Stimulated activated CD4-positive, alpha-beta T cell treated with anti-CD3 and anti-CD28 coated beads, TNF-alpha, amount 100 ng/mL, for 4 hours (primary cell): ENCODE measurements around the gene HDHD5.
"Not testable (repeated sequence)": the region's sequence is repeated elsewhere in the genome, so short reads cannot be mapped to it uniquely, and the experiment has no call there.

Source experiments
- DNase-seq, 3 experiments: peaks; one replicate each; pipeline ENCODE4 v3.0.0-alpha.2; 2020; ENCODE audit warnings: low read depth in 3 of 3

HDHD5 gene

DNA sequence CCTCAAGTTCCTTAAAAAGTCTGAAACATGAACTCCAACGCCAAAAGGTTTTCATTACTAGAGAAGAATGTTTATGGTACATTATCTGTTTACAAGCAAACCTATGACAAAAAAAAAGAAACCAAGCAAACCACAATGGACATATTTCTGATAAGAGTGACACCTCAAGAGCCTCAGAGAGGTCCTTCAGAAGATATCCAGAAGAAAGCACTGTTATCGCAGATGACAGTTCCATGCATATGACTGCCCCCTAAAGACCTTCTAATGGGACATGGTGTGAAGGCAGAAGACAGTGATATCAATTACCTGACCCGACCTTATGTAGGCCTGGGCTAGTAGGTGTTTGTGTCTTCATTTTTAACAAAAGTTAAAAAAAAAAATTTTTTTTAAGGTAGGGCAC lies 3.1 kb downstream of the HDHD5 start:
- no peak for DNase-seq

DNA sequence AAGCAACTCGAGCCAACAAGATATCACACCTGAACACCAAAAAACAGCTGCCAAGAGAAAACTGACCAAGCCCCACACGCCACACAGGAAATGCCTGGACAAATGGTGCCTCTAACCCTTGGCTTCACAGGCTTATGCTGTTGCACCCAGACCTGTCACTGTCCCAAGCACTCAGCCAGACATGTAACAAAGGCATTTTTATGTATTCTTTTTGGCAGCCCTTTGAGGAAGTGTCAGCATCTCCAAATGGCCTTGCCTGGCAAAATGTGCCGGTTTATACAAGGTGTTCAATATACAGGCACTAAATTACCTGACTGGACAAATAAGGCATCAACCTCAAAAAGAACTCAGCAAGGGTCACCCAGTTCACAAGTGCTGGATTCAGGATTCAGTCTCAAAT lies 6.1 kb downstream of the HDHD5 start:
- no peak for DNase-seq

DNA sequence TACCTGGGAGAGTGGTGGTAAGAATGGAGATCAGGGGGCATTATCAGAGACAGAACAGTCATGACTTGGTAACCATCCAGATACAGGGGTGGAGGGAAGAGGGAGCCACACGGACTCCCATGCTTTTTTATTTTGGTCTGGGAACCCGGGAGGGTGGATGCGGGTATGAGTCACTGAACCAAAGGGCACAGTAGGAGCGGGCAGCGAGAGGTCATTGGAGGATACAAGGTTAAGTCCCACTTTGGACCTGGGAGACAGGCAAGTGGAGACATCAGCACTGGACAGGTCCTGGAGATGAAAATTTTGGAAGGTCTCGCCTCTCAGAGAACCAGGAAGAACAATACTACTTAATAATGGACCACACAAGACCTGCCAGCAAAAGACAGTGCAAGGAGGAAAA lies 6.7 kb downstream of the HDHD5 start:
- DNase-seq, result no peak

DNA sequence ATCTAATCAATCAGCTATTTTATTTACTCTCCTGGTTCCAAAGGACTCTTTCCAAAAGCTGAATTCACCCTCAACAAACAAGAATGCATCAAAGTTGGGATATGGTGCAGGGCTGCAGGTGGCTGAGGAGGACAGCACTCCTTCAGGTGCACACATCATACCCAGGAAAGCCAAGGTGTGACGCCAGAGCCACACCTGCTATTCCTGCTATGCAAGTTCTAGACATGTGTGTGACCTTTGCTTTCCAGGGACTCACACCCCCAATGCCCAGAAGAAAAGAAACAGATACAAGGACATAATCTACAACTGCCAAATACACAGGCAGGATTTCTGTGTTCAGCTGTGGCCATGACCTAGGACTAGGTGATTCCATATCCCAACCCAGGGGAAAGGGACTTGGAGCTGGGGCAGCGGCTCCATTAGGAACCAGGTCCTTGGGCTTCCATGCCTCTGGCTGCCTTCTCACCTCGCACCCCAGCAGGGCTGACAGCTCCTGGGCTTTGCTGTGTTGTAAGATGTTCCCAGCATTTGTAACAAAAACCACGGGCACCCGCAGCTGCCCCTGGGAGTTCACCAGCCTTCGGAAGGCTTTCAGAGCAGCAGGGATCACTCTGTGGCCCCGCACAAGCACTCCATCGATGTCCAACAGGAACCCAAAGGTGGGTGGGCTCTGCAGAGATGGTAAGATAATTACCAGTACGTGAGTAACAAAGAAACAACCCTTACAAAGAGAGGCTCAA lies 9.8 kb downstream of the HDHD5 start:
- DNase-seq, result no peak

DNA sequence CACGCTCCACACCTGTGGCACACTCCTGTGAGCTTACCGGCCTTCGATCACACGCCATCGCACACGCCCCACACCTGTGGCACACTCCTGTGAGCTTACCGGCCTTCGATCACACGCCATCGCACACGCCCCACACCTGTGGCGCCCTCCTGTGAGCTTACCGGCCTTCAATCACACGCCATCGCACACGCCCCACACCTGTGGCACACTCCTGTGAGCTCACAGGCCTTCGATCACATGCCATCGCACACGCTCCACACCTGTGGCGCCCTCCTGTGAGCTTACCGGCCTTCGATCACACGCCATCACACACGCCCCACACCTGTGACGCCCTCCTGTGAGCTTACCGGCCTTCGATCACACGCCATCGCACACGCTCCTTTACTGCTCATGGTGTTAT lies 11.6 kb downstream of the HDHD5 start:
- not testable (repeated sequence) for DNase-seq

DNA sequence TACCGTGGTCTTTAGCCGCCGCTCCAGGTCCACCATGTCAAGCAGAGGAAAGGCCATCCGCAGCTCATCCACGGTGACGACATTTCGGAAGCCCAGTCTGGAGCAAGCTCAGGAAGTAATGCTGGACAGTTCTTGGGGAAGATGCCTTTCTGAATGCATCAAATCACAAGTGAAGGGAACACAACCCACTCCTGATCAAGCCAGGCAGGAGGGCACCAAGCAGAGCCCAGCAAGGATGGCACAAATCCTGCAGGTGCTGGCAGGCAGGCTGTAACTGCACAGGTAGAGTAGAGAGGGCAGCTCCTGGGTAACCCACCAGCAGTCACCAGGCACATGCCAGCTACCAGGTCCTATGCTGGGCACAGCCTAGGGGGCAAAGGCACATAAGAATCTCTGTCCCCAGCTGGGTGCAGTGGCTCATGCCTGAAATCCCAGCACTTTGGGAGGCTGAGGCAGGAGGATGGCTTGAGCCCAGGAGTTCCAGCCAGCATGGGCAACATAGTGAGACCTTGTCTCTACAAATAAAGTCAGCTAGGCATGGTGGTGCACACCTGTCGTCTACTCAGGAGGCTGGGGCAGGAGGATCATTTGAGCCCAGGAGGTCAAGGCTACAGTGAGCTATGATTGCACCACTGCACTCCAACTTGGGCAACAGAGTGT lies 13.9 kb downstream of the HDHD5 start:
- DNase-seq, result no peak

DNA sequence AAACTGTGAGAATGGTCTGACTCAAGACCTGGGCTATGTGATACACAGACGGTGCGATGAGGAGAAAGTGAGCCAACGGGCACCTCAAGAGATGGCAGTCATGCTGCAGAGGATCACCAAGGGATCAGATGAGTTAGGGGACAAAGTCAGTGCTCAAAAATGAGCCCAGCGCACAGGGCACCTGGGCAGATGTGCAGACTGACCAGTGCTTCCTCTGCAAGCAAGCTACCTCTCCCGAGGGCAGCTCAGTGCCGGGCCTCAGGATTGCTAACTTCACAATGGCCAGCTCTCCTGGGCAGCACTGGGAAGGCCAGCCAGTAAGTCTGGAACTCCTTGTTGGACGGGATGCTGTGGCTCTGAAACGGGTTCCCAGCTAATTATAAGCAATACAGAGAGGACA lies 15.3 kb downstream of the HDHD5 start:
- no peak for DNase-seq

DNA sequence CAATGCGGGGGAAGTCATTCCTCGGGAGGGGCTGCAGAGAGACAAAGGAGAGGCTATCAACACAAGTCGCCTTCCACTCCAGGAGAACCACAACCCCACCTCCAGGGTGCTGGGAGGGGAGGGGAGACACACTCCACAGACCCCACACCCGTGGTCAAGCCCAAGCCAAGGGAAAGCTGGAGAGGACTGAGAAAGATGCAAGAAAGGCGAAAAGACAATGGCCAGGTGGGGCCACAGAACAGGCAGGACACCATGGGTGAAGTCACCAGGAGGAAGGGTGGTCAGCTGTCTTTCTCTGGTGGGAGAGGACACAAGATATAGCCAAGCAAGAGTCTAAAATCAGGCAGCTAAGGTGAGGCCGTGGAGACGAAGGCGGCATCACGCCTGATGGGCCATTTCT lies 16.0 kb downstream of the HDHD5 start:
- no peak for DNase-seq

DNA sequence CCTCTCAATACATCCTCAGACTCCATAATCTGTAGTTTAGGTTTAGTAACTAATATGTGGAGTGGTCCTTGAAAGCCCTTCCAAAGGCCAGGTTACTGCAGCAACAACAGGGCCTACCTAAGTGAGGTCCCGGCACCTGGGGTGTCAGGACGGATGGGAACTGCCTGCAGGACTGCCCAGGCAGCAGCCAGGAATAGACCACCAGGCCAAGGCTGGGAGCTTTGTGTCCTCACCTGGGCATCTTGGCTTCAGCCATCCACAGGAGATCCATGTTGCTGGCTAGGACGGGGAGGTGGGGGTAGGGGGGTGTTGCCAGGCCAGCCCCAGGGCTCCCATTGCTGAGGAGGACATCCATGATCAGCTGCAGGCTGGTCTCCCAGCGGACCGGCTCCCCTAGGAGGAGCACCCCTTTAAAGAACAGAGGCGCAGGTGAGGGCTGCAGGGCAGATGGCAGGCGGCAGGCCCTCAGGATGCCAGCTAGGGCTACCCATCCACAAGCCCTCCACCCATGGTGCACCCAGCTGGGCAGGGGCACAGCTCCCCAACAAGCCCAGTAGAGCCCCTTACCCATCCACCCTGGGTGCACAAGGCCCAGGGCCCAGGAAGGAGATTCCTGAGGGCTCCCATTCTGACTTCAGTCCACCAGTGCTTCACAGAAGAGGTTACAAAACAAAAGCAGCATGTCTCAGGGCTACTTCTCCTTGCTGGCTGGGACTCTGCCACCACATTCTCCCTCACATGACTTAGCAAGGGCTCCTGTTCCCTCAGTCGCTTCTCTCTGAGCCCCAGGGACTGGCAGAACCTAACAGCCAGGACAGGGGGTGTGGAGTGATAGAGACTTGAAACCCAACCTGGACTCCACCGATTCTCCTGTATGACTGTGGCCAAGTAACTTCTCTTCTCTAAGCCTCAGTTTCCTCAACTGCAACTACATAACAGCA lies 18.0 kb downstream of the HDHD5 start:
- DNase-seq, result no peak

DNA sequence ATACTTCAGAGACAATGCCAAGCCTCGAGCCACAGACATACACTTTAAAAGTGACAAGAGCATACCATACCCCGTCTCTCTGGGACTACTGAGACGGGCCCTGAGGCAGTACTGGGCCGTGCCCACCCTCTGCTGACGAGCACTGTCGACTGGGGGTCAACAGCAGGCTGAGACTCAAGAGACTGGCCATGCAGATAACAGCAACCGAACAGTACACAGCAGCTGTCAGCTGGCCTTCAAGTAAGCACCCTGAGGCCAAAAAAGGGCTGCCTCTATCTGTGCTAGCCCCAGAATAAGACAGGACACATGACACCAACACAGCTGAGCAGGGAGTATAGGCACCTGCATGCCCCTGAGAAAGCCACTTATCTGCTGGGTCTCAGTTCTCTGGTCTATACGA lies 19.1 kb downstream of the HDHD5 start:
- DNase-seq, result no peak

DNA sequence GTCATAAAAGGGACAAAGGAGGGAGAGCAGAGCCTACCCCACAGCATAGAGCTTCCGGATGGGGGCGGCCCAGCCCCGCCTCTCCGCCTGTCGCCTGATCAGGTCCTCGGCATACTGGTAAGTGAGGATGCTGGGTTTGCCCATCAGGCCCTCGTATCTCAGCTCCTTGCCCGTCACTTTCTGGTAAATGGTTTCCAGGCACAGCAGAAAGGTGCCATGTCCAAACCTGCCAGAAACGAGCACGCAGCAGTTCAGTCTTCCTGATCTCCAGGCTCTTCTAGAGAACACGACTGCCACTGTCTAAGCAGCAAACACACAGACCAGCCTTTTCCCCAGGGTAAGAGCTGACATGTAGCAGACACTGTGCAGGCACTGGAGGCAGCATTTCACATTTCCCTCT lies 20.6 kb downstream of the HDHD5 start:
- DNase-seq, result no peak

DNA sequence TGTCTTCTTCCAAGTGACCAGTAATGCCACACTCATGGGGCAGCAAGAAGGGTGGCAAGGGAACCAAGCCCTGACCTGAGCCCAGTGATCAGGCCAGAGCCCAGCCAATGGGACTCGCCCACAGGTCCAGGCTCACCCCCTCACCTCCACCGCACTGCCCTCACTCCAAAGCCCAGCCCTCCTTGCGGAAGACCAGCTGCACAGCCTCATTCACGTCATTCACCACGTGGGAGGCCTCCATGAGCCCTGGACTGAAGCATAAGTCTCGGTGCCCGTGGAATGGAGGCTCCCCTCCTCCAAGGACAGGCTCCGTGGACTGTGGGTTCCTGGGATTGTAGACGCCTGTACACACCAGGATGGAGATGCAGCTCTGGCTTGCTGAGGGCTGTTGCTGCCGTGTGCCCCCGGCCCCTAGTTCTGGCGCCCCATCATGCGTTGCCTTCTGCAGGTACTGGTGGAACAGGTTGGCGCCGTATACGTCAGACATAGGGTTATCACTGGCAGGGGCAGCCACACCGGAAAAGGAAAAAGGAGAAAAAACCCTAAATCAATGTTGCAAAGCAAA lies 21.1 kb downstream of the HDHD5 start:
- no peak for DNase-seq

DNA sequence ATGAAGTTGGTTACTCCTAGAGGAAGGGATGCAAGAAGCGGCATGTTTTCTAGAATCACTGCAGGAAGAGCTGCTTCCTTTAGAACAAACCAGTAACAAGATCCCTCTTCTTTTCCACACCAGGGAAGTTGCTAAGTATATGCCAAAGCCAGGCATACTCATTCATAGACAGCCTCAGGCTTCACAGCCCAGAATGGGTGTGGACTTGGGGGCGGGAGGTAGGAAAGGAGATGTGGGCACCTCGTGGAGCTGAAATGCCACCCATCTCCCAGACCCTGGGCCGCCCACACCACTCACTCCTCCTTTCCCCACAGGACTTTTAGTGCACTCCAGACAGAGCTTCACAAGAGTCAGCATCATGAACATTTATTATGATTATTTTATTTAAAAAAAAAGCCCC lies 21.9 kb downstream of the HDHD5 start:
- DNase-seq, result no peak

DNA sequence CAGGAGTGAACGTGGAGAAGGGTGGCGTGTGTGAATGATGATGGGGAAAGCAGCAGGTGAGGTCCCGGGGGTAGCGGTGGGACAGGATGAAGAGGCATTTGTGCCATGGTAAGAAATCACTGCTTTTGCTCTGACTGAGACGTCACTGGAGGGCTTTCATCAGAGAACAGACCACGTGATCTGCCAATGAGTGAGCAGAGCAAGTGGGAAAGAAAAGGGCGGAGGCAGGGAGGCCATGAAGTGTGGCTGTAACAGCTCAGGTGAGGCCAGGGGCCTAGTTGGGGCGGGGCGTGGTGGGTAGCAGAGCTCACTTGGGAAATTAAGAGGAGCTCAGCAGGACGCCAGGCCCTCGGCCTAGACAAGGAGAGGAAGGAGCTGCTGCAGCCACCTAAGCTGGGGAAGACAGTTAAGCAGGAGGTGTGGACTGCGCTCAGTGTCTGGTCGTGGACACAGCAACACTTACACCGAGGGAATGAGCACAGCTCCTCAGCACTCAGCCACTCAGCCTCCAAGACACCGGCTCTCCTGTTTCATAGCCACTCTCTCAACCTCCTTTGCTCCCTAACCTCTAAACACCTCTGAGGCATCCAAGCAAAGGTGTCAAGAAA lies 23.8 kb downstream of the HDHD5 start:
- no peak for DNase-seq

DNA sequence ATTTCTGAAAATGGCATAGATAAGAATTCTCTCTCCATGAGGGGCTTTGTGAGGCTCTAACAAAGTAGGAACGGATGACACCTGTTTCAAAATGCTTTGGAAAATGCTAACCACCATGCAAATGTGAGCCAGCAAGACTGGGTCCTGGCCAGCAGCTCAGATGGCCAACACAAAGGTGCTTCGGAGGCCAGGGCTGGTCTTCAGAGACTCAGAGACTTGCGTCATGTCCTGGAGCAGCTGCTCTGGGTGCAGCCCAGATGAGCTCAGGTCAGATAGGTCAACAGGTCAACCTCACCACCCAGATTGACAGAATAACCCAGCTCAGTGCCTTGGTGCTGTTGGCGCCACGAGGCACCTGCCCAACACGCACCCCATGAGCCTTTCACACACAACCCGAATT lies 25.9 kb downstream of the HDHD5 start:
- DNase-seq, result no peak

DNA sequence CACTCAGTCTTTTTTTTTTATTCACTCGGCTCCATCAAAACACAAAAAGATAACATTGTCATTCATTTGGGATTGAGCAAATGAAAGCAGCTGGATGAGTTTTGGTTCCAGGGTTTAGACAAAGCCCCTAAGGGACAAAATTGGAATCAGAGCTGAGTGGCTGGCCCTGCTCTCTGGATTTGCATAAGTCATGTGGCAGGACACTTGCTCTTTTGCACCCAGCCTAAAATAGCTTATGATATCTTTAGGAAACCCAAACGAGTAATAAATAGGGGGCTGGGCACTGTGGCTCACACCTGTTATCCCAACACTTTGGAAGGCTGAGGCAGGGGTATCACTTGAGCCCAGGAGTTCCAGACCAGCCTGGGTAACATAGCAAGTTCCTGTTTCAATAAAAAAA lies 27.0 kb downstream of the HDHD5 start:
- DNase-seq, result no peak

DNA sequence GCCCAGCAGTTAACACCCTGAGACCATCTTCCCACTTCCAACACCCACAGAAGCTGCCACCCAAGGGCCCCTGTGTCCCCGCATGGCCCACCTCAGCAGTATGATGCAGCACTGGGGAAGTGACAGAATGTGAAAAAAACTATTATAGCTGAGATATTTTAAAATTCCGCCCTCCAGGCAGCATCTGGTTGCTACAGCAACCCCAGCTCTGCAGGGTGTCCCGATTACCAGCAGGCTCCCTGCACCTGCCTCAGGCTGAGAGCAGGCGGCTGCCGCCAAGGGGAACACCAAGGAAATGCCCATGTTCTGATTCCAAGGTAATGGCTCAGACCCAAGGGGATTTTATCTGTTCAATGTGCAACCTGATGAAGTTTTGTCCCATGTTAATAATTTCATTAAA lies 27.4 kb downstream of the HDHD5 start:
- no peak for DNase-seq

DNA sequence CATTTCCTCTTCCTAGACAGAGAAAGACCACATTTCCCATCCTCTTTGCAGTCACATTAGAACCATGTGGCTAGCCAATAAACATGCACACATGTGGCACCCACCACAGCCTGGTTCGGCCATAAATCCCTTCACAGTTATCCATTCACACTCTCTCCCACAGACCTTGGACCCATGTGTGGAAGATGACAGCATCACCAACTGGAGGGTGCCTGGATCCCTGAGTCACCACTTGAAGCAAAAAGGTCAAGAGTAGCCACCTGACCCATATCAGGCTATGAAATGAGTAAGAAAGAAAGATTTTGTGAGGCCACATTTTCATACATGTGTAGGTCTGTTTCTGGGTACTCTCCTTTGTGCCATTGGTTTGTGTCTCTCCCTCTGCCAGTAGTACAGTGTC lies 28.9 kb downstream of the HDHD5 start:
- no peak for DNase-seq

DNA sequence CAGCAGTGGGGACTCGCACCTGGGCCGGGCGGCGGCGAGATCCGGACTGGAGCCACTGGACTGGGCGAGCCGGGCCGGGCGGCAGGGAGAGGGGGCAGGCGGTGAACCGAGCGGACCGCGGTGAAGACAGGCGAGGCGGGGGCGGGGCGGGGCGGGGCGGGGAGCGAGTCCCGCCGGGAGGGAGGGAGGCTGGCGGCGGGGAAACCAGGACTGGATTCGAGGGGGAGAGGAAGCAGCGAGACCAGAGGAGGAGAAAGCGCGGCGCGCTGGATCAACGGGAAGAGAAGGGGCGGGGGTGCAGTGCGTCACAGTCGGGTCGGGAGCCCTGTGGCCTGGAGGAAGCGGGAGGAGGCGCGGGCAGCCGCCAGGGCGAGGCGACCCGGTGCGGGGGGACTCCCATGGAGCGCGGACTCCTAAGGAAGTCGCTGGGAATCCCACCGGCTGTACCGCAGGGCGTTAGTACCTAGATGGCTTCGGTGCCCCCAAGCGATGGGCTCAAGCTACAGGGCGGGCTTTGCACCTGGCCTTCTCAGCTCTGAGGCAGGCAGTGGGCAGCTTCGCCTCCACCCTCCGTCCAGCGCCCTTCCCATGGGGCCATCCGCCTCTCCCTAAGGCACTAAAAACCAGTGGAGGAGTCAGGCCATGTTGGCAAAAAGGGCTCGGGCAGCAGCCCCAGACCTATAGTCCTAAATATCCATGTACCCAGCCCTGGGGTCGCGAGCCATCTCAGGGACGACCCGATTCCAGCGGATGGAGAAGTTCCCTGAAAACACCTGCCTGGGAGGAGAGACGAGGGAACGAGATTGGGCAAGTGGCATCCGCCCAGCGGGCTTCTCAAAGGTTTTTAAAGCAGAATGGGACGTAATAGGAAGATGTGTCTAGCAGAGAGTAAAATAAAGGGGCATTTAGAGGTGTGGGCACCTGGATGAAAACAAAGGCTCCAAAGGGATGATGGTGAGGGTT lies 37.6 kb downstream of the HDHD5 start, which contains the start of gene TMEM121B:
TSS of gene TMEM121B (minus strand) at position 128 of the 963 bp plus-strand sequence. CDS start 233 bp downstream, outside the sequence.
- DNase-seq, result no peak

DNA sequence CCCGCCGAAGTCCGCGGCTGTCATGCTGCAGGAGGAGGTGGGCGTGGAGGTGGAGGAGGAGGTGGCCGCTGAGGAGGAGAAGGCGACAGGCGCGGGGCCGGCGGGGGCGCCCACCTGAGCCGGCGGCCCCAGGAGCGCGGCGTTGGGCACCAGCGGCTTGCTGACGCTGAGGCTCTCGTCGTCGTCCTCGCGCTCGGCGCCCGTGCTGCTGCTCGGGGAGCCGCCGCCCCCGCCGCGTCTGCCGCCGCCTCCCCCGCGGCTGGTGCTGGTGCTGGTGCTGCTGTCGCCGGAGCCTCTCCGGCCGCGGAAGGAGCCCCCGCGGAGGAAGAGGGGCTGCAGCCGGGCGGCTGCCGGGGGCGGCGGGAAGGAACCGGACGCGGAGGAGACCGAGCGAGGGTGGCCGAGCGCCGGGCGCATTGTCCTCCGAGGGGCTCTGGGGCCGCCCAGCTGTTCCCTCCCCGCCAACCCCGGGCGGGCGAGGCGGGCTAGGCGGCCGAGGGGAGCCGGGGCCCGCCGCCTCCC lies 38.3 kb downstream of the HDHD5 start:
- DNase-seq, result peak in 2 of 3 experiments; percentile 14 to 26
